Measurements from ENCODE around the gene KRTAP10-9. TPM values are rescaled to one million over a fixed set of nuclear protein-coding genes. Genes with fewer than 3 reads are reported as not detected.

KRTAP10-9 gene
- total and polyA plus RNA-seq, 2 of the 8 experiments (the other 6 are each of a cell fraction or from before 2014, with no cell fraction given) = not detected

DNA sequence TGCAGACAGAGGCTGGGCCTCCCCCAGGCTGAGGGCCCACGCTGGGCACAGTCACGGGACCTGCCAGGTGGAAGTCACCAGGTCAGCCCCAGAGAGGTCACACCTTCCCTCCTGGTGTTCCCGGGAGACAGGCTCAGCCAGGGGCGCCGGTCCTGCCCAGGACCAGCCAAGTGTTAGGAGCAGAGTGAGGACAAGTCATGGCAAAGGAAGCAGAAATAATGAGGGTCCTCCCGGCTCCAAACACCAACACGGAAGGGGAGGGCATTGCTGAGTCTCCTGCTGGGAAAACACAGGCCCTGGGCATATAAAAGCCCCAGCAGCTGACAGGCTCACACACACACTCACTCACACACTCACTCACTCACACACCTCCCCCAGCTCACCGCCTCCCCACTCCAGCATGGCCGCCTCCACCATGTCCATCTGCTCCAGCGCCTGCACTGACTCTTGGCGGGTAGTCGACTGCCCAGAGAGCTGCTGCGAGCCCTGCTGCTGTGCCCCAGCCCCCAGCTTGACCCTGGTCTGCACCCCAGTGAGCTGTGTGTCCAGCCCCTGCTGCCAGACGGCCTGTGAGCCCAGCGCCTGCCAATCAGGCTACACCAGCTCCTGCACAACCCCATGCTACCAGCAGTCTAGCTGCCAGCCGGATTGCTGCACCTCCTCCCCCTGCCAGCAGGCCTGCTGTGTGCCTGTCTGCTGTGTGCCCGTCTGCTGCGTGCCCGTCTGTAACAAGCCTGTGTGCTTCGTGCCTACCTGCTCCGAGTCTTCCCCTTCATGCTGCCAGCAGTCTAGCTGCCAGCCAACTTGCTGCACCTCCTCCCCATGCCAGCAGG lies 10.3 kb downstream of the KRTAP10-9 start, which contains the start of gene KRTAP10-10:
TSS of gene KRTAP10-10 (plus strand) at position 339 of the 833 bp plus-strand sequence. CDS start at position 401, 62 bp downstream.
- H3K18ac ChIP-seq (ENCODE audit: extremely low read depth, low read length) = no peak within 1 kb of the TSS
- no peak within 1 kb of the TSS for H2BK12ac ChIP-seq (ENCODE audit: low read depth, low read length)
- no peak within 1 kb of the TSS for H3K27ac ChIP-seq (ENCODE audit: low read depth, low read length)
- H2BK15ac ChIP-seq (ENCODE audit: low read length) = 0 out of 2 replicates have a peak within 1 kb of the TSS, but pooled peaks have one; percentile 40
- H2BK120ac ChIP-seq (replicated peaks; ENCODE audit: low read depth, low read length) = no peak within 1 kb of the TSS
- H3K36me3 ChIP-seq (ENCODE audit: control insufficient read depth in 2 of 4, insufficient read depth in 4 of 4, low read length in 3 of 4) = no peaks in the 10 kb centered on the region
- POLR2A ChIA-PET (ENCODE audit: partially characterized antibody) = no interaction called here
- DNase-seq (ENCODE audit: low read depth in 1 of 2, low spot score in 2 of 2) (no peak), FAIRE-seq (no peak)
- no peak within 1 kb of the TSS for H2BK20ac ChIP-seq (ENCODE audit: low read length)
- CTCF ChIA-PET (ENCODE audit: partially characterized antibody) = no interaction called here
- peaks cover 3 to 10% of the 10 kb centered on the region in 2 experiments; a peak in 3 of 4 replicates for H3K9me3 ChIP-seq (ENCODE audit: insufficient read depth in 2 of 2, low read depth in 1 of 2, low read length in 1 of 2)
- no peaks in the 10 kb centered on the region for H3K23me2 ChIP-seq (ENCODE audit: low read depth, low read length)
- no peak within 1 kb of the TSS for H2AK5ac ChIP-seq (ENCODE audit: low read depth, low read length)
- peak within 1 kb of the TSS; percentile 54 for H4K91ac ChIP-seq (replicated peaks; ENCODE audit: insufficient read length, low read length)
- H3K79me1 ChIP-seq (ENCODE audit: low read depth, low read length) = no peaks in the 10 kb centered on the region
- H4K8ac ChIP-seq (ENCODE audit: extremely low read depth, insufficient read depth, low read length) = no peak within 1 kb of the TSS; the same call in 1 of the 2 replicates
- no peak within 1 kb of the TSS for H3K4me2 ChIP-seq (ENCODE audit: insufficient read depth in 1 of 2, low read depth in 2 of 2, low read length in 2 of 2)
- H4K20me1 ChIP-seq (replicated peaks in 1 of 2; ENCODE audit: control insufficient read depth in 1 of 2, insufficient read depth in 2 of 2, low read length in 2 of 2) = peaks cover 0 to 3% of the 10 kb centered on the region in 2 experiments
- no peak within 1 kb of the TSS for H3K9ac ChIP-seq (replicated peaks in 1 of 4; ENCODE audit: extremely low read depth in 1 of 4, low read depth in 3 of 4, low read length in 3 of 4)
- no peak within 1 kb of the TSS for H4K5ac ChIP-seq (ENCODE audit: insufficient read length, low read depth, low read length)
- H3K79me2 ChIP-seq (ENCODE audit: control insufficient read depth in 1 of 2, insufficient read depth in 2 of 2, low read length in 2 of 2) = no peaks in the 10 kb centered on the region
- no peak within 1 kb of the TSS for H3K23ac ChIP-seq (ENCODE audit: insufficient read length)
- no peak within 1 kb of the TSS for H3K56ac ChIP-seq (replicated peaks; ENCODE audit: insufficient read length, low read depth, low read length)
- H2BK5ac ChIP-seq (ENCODE audit: low read depth, low read length) = peak within 1 kb of the TSS; percentile 9; the same call in 1 of the 2 replicates
- no peak within 1 kb of the TSS for H3K4ac ChIP-seq (replicated peaks; ENCODE audit: insufficient read length, low read depth, low read length)
- H3K4me1 ChIP-seq (replicated peaks in 1 of 4; ENCODE audit: control insufficient read depth in 3 of 4, insufficient read depth in 4 of 4, low read length in 3 of 4) = no peaks in the 10 kb centered on the region; a peak in 1 of 7 replicates
- no peak within 1 kb of the TSS for H2AFZ ChIP-seq (ENCODE audit: low read length)
- H3K27me3 ChIP-seq (replicated peaks in 1 of 4; ENCODE audit: control insufficient read depth in 3 of 4, extremely low read depth in 1 of 4, insufficient read depth in 3 of 4, low read length in 3 of 4) = no peaks in the 10 kb centered on the region
- WGBS, 2 experiments (ENCODE audit: extremely low coverage in 1 of 2, insufficient coverage in 1 of 2, insufficient read length in 1 of 2, insufficient replicate concordance in 2 of 2, low coverage in 1 of 2, low lambda C conversion rate in 2 of 2, missing lambda C conversion rate in 1 of 2) = 86% methylated on average over 9 of the region's 21 CpGs; no CpG with 5 or more reads in 1 of the 2 experiments
- H3K14ac ChIP-seq (ENCODE audit: insufficient read length) = no peak within 1 kb of the TSS
- H3K4me3 ChIP-seq (ENCODE audit: extremely low read depth in 1 of 4, insufficient read depth in 2 of 4, low read depth in 3 of 4, low read length in 4 of 4) = no peak within 1 kb of the TSS
- no peak for TF ChIP-seq CREB1 (IDR thresholded peaks at IDR 0.05)
- no peak for TF ChIP-seq CBX5 (IDR thresholded peaks at IDR 0.05; ENCODE audit: low read depth, low read length)
- TF ChIP-seq EP300 (IDR thresholded peaks at IDR 0.05; ENCODE audit: borderline replicate concordance in 1 of 2, low read depth in 2 of 2, low read length in 2 of 2) = no peak
- TF ChIP-seq, protein P1, sequence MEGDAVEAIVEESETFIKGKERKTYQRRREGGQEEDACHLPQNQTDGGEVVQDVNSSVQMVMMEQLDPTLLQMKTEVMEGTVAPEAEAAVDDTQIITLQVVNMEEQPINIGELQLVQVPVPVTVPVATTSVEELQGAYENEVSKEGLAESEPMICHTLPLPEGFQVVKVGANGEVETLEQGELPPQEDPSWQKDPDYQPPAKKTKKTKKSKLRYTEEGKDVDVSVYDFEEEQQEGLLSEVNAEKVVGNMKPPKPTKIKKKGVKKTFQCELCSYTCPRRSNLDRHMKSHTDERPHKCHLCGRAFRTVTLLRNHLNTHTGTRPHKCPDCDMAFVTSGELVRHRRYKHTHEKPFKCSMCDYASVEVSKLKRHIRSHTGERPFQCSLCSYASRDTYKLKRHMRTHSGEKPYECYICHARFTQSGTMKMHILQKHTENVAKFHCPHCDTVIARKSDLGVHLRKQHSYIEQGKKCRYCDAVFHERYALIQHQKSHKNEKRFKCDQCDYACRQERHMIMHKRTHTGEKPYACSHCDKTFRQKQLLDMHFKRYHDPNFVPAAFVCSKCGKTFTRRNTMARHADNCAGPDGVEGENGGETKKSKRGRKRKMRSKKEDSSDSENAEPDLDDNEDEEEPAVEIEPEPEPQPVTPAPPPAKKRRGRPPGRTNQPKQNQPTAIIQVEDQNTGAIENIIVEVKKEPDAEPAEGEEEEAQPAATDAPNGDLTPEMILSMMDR (IDR thresholded peaks at IDR 0.05; ENCODE audit: control extremely low read depth in 1 of 3, insufficient read depth in 1 of 3, low read depth in 1 of 3, low read length in 3 of 3) = no peak
- no peak for TF ChIP-seq TBP (IDR thresholded peaks at IDR 0.05; ENCODE audit: low read depth, low read length)
- TF ChIP-seq HDAC2 (IDR thresholded peaks at IDR 0.05; ENCODE audit: borderline replicate concordance in 1 of 2, low read depth in 2 of 2, low read length in 2 of 2) = no peak
- no peak for TF ChIP-seq SP4 (IDR thresholded peaks at IDR 0.05; ENCODE audit: low read length)
- no peak for TF ChIP-seq RFX5 (IDR thresholded peaks at IDR 0.05; ENCODE audit: borderline replicate concordance, low read depth, low read length)
- TF ChIP-seq SIX5 (IDR thresholded peaks at IDR 0.05; ENCODE audit: low read depth, low read length) = no peak

All from H1 (cell line).